ENCODE measurements around the gene PNPLA3. TPM values are rescaled to one million over a fixed set of nuclear protein-coding genes. Genes with fewer than 3 reads are reported as not detected.

PNPLA3 gene
- total RNA-seq, 1 donor from 2014 or later: not detected

DNA sequence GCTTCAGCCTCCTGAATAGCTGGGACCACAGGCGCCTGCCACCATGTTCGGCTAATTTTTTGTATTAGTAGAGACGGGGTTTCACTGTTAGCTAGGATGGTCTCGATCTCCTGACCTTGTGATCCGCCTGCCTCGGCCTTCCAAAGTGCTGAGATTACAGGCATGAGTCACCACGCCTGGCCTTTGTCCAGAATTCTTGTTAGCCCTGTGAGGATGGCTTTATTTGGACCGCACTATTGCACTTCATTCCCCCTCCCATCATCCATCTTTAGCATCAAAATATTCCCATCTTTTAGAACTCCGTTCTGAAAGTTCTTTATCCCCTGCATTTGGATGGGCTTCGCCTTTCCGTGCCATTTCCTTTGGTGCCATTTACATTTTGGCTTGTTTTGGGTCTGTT is 34.3 kb downstream of the PNPLA3 start:
- intact Hi-C loops (cut with DNase I): loop anchor here (5.0 kb wide), 2 partner anchors 146 to 539 kb away; partner anchors contain the start of genes EFCAB6 and RTL6
- Histone ChIP-seq H3K27ac (no peak overlapping the region), H3K36me3 (no peaks in the 10 kb centered on the region), H3K27me3 (no peaks in the 10 kb centered on the region), H3K4me1 (peaks cover 9 to 18% of the 10 kb centered on the region in 2 donors), H3K9me3 (no peaks in the 10 kb centered on the region), H3K4me3 (no peak overlapping the region)
- no peak for TF ChIP-seq CTCF (IDR thresholded peaks at IDR 0.05)
- no peak for DNase-seq (ENCODE audit: low spot score in 2 of 2)

- Histone ChIP-seq H3K27me3 (no peaks in the 10 kb centered on the region), H3K27ac (no peak overlapping the region), H3K36me3 (peaks cover 38 to 59% of the 10 kb centered on the region in 2 donors), H3K4me3 (no peak overlapping the region), H3K9me3 (no peaks in the 10 kb centered on the region), H3K4me1 (no peaks in the 10 kb centered on the region)
- intact Hi-C loops (cut with DNase I): no loop called here
- DNase-seq (ENCODE audit: low spot score in 2 of 2): no peak
- TF ChIP-seq CTCF (IDR thresholded peaks at IDR 0.05): no peak
Observed at GRCh38 chr22:43964314-43964857, 40.8 kb downstream of the PNPLA3 start.

GRCh38 chr22:43967069-43967468 is 43.5 kb downstream of the PNPLA3 start:
- intact Hi-C loops (cut with DNase I): no loop called here
- H3K27ac ChIP-seq: no peak overlapping the region
- no peak for TF ChIP-seq CTCF (IDR thresholded peaks at IDR 0.05)
- H3K27me3 ChIP-seq: no peaks in the 10 kb centered on the region
- no peak for DNase-seq (ENCODE audit: low spot score in 2 of 2)
- no peak overlapping the region for H3K4me3 ChIP-seq
- peaks cover 46 to 65% of the 10 kb centered on the region in 2 donors for H3K36me3 ChIP-seq
- H3K9me3 ChIP-seq: no peaks in the 10 kb centered on the region
- no peaks in the 10 kb centered on the region for H3K4me1 ChIP-seq

GRCh38 chr22:43968614-43969013 is 45.0 kb downstream of the PNPLA3 start:
- intact Hi-C loops (cut with DNase I): no loop called here
- Histone ChIP-seq H3K4me3 (no peak overlapping the region), H3K36me3 (peaks cover 56 to 77% of the 10 kb centered on the region in 2 donors), H3K9me3 (no peaks in the 10 kb centered on the region), H3K27me3 (no peaks in the 10 kb centered on the region), H3K4me1 (no peaks in the 10 kb centered on the region), H3K27ac (no peak overlapping the region)
- DNase-seq (ENCODE audit: low spot score in 2 of 2): no peak
- no peak for TF ChIP-seq CTCF (IDR thresholded peaks at IDR 0.05)

DNA sequence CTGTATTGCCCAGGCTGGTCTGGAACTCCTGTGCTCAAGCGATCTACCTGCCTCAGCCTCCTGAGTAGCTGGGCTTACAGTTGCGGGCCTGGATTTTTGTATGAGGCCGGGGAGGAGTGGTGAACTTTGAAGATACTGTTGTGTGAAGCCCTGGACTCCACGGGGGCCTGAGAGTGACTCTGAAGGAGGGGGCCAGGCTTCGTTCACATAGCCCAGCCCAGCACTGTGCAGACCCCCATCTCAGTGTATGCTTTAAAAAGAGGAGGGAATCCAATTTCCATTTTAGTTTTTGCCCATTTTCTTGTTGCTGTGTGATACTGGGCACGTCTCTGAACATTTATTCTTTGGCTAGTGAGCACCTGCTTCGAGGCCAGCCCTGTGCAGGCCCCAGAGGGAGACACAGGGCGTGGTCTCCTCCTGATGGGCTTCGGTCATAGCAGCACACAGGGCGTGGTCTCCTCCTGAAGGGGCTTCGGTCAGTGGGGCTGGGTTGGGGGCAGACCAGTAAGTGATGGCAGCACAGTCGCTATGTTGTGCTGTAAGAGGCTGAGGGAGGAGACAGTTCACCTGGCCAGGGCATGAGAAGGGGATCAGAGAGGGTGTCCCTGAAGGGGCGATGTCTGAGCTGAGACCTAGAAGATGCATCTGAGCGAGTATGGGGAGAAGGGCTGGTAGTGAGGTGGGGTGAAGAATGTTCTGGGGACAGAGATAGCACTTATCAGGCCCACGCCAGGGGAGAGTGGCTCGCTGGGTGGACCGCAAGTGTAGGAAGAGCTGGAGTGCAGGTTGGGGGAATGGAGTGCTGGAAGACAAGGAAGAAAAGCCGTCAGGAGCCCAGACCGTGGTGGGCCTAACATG is 45.6 kb downstream of the PNPLA3 start:
- Histone ChIP-seq H3K36me3 (peaks cover 56 to 77% of the 10 kb centered on the region in 2 donors), H3K4me3 (no peak overlapping the region), H3K27me3 (no peaks in the 10 kb centered on the region), H3K4me1 (no peaks in the 10 kb centered on the region), H3K9me3 (no peaks in the 10 kb centered on the region), H3K27ac (no peak overlapping the region)
- intact Hi-C loops (cut with DNase I): no loop called here
- no peak for DNase-seq (ENCODE audit: low spot score in 2 of 2)
- no peak for TF ChIP-seq CTCF (IDR thresholded peaks at IDR 0.05)
